OCI-LY1 (cell line): ENCODE results near the gene MAPK13.

ENCODE experiments used
- H2AFZ ChIP-seq: fragments of 200-600 bp; sonication (generic), shearing (Covaris generic); 2 replicates; pipeline ENCODE4 v1.6.0; 2014; ENCODE audit warnings: antibody characterized with exemption, mild to moderate bottlenecking, low read length
- H3F3A ChIP-seq: fragments of 200-600 bp; sonication (generic), shearing (Covaris generic); 2 replicates; pipeline ENCODE4 v1.6.0; 2014; ENCODE audit warnings: mild to moderate bottlenecking, antibody characterized with exemption, low read length, moderate library complexity; ENCODE audit not compliant: insufficient read depth
- H3K27ac ChIP-seq: fragments of 200-600 bp; sonication (generic); 2 replicates; pipeline ENCODE4 v1.5.1; 2014; ENCODE audit warnings: low read length, mixed run types, mild to moderate bottlenecking, low read depth; ENCODE audit not compliant: poor library complexity, severe bottlenecking
- H3K27me3 ChIP-seq: fragments of 200-600 bp; sonication (generic); 2 replicates; pipeline ENCODE4 v1.6.0; 2014; ENCODE audit warnings: antibody characterized with exemption, mild to moderate bottlenecking, low read length, moderate library complexity; ENCODE audit not compliant: insufficient read depth
- H3K36me3 ChIP-seq: fragments of 200-600 bp; sonication (generic); 2 replicates; pipeline ENCODE4 v1.6.1; 2014; ENCODE audit warnings: mild to moderate bottlenecking, antibody characterized with exemption, low read length, moderate library complexity, mixed read lengths; ENCODE audit not compliant: insufficient read depth
- H3K4me1 ChIP-seq: fragments of 200-600 bp; sonication (generic); 2 replicates; pipeline ENCODE4 v1.5.1; 2014; ENCODE audit warnings: mild to moderate bottlenecking, low read length, moderate library complexity; ENCODE audit not compliant: insufficient read depth, severe bottlenecking
- H3K4me2 ChIP-seq: fragments of 200-600 bp; sonication (generic), shearing (Covaris generic); 2 replicates; pipeline ENCODE4 v1.6.1; 2014; ENCODE audit warnings: low read length
- H3K4me3 ChIP-seq: fragments of 200-600 bp; sonication (generic); 2 replicates; pipeline ENCODE4 v1.5.1; 2014; ENCODE audit warnings: low read length, low read depth, mild to moderate bottlenecking, mixed read lengths; ENCODE audit not compliant: poor library complexity, severe bottlenecking
- H3K79me2 ChIP-seq: fragments of 200-600 bp; shearing (Covaris generic); 2 replicates; pipeline ENCODE4 v1.6.1; 2016; ENCODE audit warnings: mixed run types, low read length, mixed read lengths; ENCODE audit not compliant: insufficient read depth
- H3K9ac ChIP-seq: fragments of 200-600 bp; sonication (generic), shearing (Covaris generic); 2 replicates; pipeline ENCODE4 v1.6.1; 2014; ENCODE audit warnings: mild to moderate bottlenecking, low read length, mixed read lengths
- H3K9me2 ChIP-seq: fragments of 200-600 bp; sonication (generic), shearing (Covaris generic); 2 replicates; pipeline ENCODE4 v1.6.1; 2014; ENCODE audit warnings: low read depth, mild to moderate bottlenecking, low read length, mixed read lengths
- H3K9me3 ChIP-seq: fragments of 200-600 bp; shearing (Covaris generic); 2 replicates; pipeline ENCODE4 v1.6.1; 2014; ENCODE audit warnings: low read length, mixed read lengths
- H4K20me1 ChIP-seq: fragments of 200-600 bp; sonication (generic), shearing (Covaris generic); 2 replicates; pipeline ENCODE4 v1.6.0; 2016; ENCODE audit warnings: mild to moderate bottlenecking, low read length; ENCODE audit not compliant: insufficient read depth
- CTCF ChIP-seq: fragments of 200-600 bp; sonication (generic), shearing (Covaris generic); IDR thresholded peaks from 2 replicates; pipeline ENCODE4 v1.5.1; 2017; ENCODE audit warnings: mild to moderate bottlenecking, antibody characterized with exemption, low read length, moderate library complexity, mixed read lengths
- EZH2 ChIP-seq: fragments of 200-600 bp; sonication (generic), shearing (Covaris generic); IDR thresholded peaks from 2 replicates; pipeline ENCODE4 v1.8.0; 2017; ENCODE audit warnings: borderline replicate concordance, mixed run types, mild to moderate bottlenecking, antibody characterized with exemption, low read length, moderate library complexity, mixed read lengths

MAPK13 gene

GRCh38 chr6:36124881-36125280 lies 5.4 kb upstream of the MAPK13 start:
- no peak overlapping the region for H2AFZ ChIP-seq
- H4K20me1 ChIP-seq, result no peaks in the 10 kb centered on the region
- no peaks in the 10 kb centered on the region for H3K9me2 ChIP-seq
- H3K9ac ChIP-seq, result no peak overlapping the region
- H3K4me1 ChIP-seq, result peaks cover 24% of the 10 kb centered on the region
- no peak overlapping the region for H3K4me3 ChIP-seq
- H3K27me3 ChIP-seq, result no peaks in the 10 kb centered on the region
- H3K36me3 ChIP-seq, result no peaks in the 10 kb centered on the region
- no peaks in the 10 kb centered on the region for H3F3A ChIP-seq
- H3K27ac ChIP-seq, result no peak overlapping the region
- TF ChIP-seq CTCF, result no peak
- no peak for TF ChIP-seq EZH2
- no peaks in the 10 kb centered on the region for H3K79me2 ChIP-seq
- no peak overlapping the region for H3K4me2 ChIP-seq
- no peaks in the 10 kb centered on the region for H3K9me3 ChIP-seq

DNA sequence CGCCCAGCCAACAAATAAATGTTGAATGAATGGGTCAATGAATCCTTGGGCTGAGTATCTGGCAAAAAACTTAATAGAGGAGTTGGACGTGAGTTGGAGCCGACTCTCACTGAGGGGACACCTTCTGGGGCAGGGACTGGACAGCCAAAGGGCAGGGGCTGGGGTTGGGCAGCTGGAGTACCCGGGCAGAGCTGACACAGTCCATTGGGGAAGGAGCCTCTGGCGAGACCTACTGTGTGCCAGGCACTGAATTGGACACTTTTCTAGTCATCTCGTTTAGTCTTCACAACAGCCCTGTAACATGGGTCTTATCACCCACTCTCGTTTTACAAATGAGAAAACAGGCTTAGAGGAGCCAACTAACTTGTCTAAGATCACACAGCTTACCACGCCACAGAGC lies 4.7 kb upstream of the MAPK13 start:
- no peak overlapping the region for H3K4me3 ChIP-seq
- no peaks in the 10 kb centered on the region for H3K27me3 ChIP-seq
- H3F3A ChIP-seq, result no peaks in the 10 kb centered on the region
- H3K27ac ChIP-seq, result no peak overlapping the region
- H3K9me2 ChIP-seq, result no peaks in the 10 kb centered on the region
- no peaks in the 10 kb centered on the region for H3K79me2 ChIP-seq
- H3K36me3 ChIP-seq, result no peaks in the 10 kb centered on the region
- peaks cover 17% of the 10 kb centered on the region for H3K4me1 ChIP-seq
- no peak for TF ChIP-seq CTCF
- no peak for TF ChIP-seq EZH2
- no peak overlapping the region for H3K4me2 ChIP-seq
- H3K9me3 ChIP-seq, result no peaks in the 10 kb centered on the region
- no peaks in the 10 kb centered on the region for H4K20me1 ChIP-seq
- no peak overlapping the region for H3K9ac ChIP-seq
- H2AFZ ChIP-seq, result no peak overlapping the region

DNA sequence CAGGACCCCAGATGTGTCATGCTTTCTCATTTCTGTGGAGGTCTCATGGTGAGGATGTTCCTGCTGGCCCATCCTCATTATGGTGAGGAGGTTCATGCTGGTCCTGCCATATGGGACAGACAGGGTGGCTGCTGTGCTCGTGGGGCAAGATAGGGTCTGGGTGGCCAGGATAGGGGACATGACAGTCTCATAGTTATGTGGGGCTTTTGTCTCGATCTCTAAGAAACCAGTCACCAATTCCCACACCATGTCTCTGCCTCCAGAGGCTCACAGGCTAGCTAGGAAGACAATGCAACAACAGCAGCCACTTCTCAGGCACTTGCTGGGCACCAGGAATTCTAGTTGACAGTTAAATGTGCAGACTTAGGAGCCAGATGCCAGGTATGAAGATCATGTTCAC lies 4.2 kb upstream of the MAPK13 start:
- Histone ChIP-seq H3K9me3 (no peaks in the 10 kb centered on the region), H2AFZ (no peak overlapping the region), H3K36me3 (no peaks in the 10 kb centered on the region), H4K20me1 (no peaks in the 10 kb centered on the region), H3K4me1 (peaks cover 17% of the 10 kb centered on the region), H3K9ac (no peak overlapping the region), H3K4me2 (no peak overlapping the region), H3F3A (no peaks in the 10 kb centered on the region), H3K4me3 (no peak overlapping the region), H3K79me2 (no peaks in the 10 kb centered on the region), H3K27me3 (no peaks in the 10 kb centered on the region), H3K27ac (no peak overlapping the region), H3K9me2 (no peaks in the 10 kb centered on the region)
- TF ChIP-seq CTCF (no peak), EZH2 (no peak)
